ENCODE data around the gene COL10A1.
A peak's percentile ranks its signal among the peaks of the same experiment; 100 is the strongest.

Gene COL10A1

GRCh38 chr6:116154887-116155286 lies 29.0 kb upstream of the COL10A1 start:
- peaks cover 3% of the 10 kb centered on the region for H3K36me3 Mint-ChIP-seq (ENCODE audit: insufficient read depth)
- no peak for DNase-seq (ENCODE audit: low spot score in 2 of 2)
- no peaks in the 10 kb centered on the region for H3K27me3 Mint-ChIP-seq
- H3K4me3 Mint-ChIP-seq = no peak overlapping the region
- H3K4me1 Mint-ChIP-seq = peaks cover 9% of the 10 kb centered on the region
- H3K9me3 Mint-ChIP-seq = no peaks in the 10 kb centered on the region
- H3K27ac Mint-ChIP-seq (ENCODE audit: low read depth) = no peak overlapping the region
- ATAC-seq (replicated peaks; ENCODE audit: extremely low read depth, poor library complexity, severe bottlenecking) = no peak

GRCh38 chr6:116152620-116153019 lies 26.7 kb upstream of the COL10A1 start:
- H3K4me1 Mint-ChIP-seq = peaks cover 5% of the 10 kb centered on the region
- no peaks in the 10 kb centered on the region for H3K9me3 Mint-ChIP-seq
- no peak overlapping the region for H3K27ac Mint-ChIP-seq (ENCODE audit: low read depth)
- DNase-seq (ENCODE audit: low spot score in 2 of 2) (no peak), ATAC-seq (replicated peaks; ENCODE audit: extremely low read depth, poor library complexity, severe bottlenecking) (no peak)
- H3K4me3 Mint-ChIP-seq = no peak overlapping the region
- H3K27me3 Mint-ChIP-seq = no peaks in the 10 kb centered on the region
- peaks cover 3% of the 10 kb centered on the region for H3K36me3 Mint-ChIP-seq (ENCODE audit: insufficient read depth)

GRCh38 chr6:116145803-116146675 lies 20.1 kb upstream of the COL10A1 start:
- no peak for DNase-seq (ENCODE audit: low spot score in 2 of 2)
- H3K9me3 Mint-ChIP-seq = no peaks in the 10 kb centered on the region
- no peak for ATAC-seq (replicated peaks; ENCODE audit: extremely low read depth, poor library complexity, severe bottlenecking)
- H3K4me3 Mint-ChIP-seq = no peak overlapping the region
- no peak overlapping the region for H3K27ac Mint-ChIP-seq (ENCODE audit: low read depth)
- no peaks in the 10 kb centered on the region for H3K4me1 Mint-ChIP-seq
- no peaks in the 10 kb centered on the region for H3K27me3 Mint-ChIP-seq
- H3K36me3 Mint-ChIP-seq (ENCODE audit: insufficient read depth) = peaks cover 1% of the 10 kb centered on the region

- no peaks in the 10 kb centered on the region for H3K4me1 Mint-ChIP-seq
- peaks cover 3% of the 10 kb centered on the region for H3K36me3 Mint-ChIP-seq (ENCODE audit: insufficient read depth)
- H3K27ac Mint-ChIP-seq (ENCODE audit: low read depth) = no peak overlapping the region
- no peak overlapping the region for H3K4me3 Mint-ChIP-seq
- ATAC-seq (replicated peaks; ENCODE audit: extremely low read depth, poor library complexity, severe bottlenecking) (no peak), DNase-seq (ENCODE audit: low spot score in 2 of 2) (no peak)
- H3K9me3 Mint-ChIP-seq = no peaks in the 10 kb centered on the region
- H3K27me3 Mint-ChIP-seq = no peaks in the 10 kb centered on the region
These were observed 18.7 kb upstream of the COL10A1 start for GRCh38 chr6:116144605-116145004.

- no peak for ATAC-seq (replicated peaks; ENCODE audit: extremely low read depth, poor library complexity, severe bottlenecking)
- H3K4me1 Mint-ChIP-seq = peaks cover 17% of the 10 kb centered on the region
These were observed 14.0 kb upstream of the COL10A1 start for GRCh38 chr6:116139917-116140316.

GRCh38 chr6:116136933-116137340 lies 11.0 kb upstream of the COL10A1 start:
- H3K36me3 Mint-ChIP-seq (ENCODE audit: insufficient read depth) = peaks cover 9% of the 10 kb centered on the region
- ATAC-seq (replicated peaks; ENCODE audit: extremely low read depth, poor library complexity, severe bottlenecking) = peak; percentile 91
- H3K27ac Mint-ChIP-seq (ENCODE audit: low read depth) = peak overlapping the region; percentile 64
- H3K9me3 Mint-ChIP-seq = no peaks in the 10 kb centered on the region
- no peaks in the 10 kb centered on the region for H3K27me3 Mint-ChIP-seq
- H3K4me3 Mint-ChIP-seq = peak overlapping the region; percentile 41
- H3K4me1 Mint-ChIP-seq = peaks cover 26% of the 10 kb centered on the region
- peak in 1 of 2 donors; percentile 42 for DNase-seq (ENCODE audit: low spot score in 2 of 2)

More at GRCh38 chr6:116139917-116140316, 14.0 kb upstream of the COL10A1 start:
- no peaks in the 10 kb centered on the region for H3K9me3 Mint-ChIP-seq
- H3K36me3 Mint-ChIP-seq (ENCODE audit: insufficient read depth) = peaks cover 9% of the 10 kb centered on the region
- no peak overlapping the region for H3K27ac Mint-ChIP-seq (ENCODE audit: low read depth)
- H3K4me3 Mint-ChIP-seq = no peak overlapping the region
- no peak for DNase-seq (ENCODE audit: low spot score in 2 of 2)
- no peaks in the 10 kb centered on the region for H3K27me3 Mint-ChIP-seq

GRCh38 chr6:116136373-116136772 lies 10.4 kb upstream of the COL10A1 start:
- no peaks in the 10 kb centered on the region for H3K27me3 Mint-ChIP-seq
- H3K4me1 Mint-ChIP-seq = peaks cover 26% of the 10 kb centered on the region
- H3K36me3 Mint-ChIP-seq (ENCODE audit: insufficient read depth) = peaks cover 9% of the 10 kb centered on the region
- ATAC-seq (replicated peaks; ENCODE audit: extremely low read depth, poor library complexity, severe bottlenecking) = no peak
- H3K4me3 Mint-ChIP-seq = peak overlapping the region; percentile 41
- DNase-seq (ENCODE audit: low spot score in 2 of 2) = no peak
- H3K9me3 Mint-ChIP-seq = no peaks in the 10 kb centered on the region
- H3K27ac Mint-ChIP-seq (ENCODE audit: low read depth) = peak overlapping the region; percentile 64

GRCh38 chr6:116133453-116133852 lies 7.5 kb upstream of the COL10A1 start:
- Mint-ChIP-seq H3K9me3 (no peaks in the 10 kb centered on the region), H3K27me3 (no peaks in the 10 kb centered on the region), H3K27ac (ENCODE audit: low read depth) (no peak overlapping the region), H3K4me1 (peaks cover 26% of the 10 kb centered on the region), H3K36me3 (ENCODE audit: insufficient read depth) (peaks cover 4% of the 10 kb centered on the region), H3K4me3 (no peak overlapping the region)
- DNase-seq (ENCODE audit: low spot score in 2 of 2) (no peak), ATAC-seq (replicated peaks; ENCODE audit: extremely low read depth, poor library complexity, severe bottlenecking) (no peak)

- H3K27ac Mint-ChIP-seq (ENCODE audit: low read depth) = no peak overlapping the region
- H3K4me3 Mint-ChIP-seq = no peak overlapping the region
- H3K4me1 Mint-ChIP-seq = no peaks in the 10 kb centered on the region
- DNase-seq (ENCODE audit: low spot score in 2 of 2) (no peak), ATAC-seq (replicated peaks; ENCODE audit: extremely low read depth, poor library complexity, severe bottlenecking) (no peak)
- no peaks in the 10 kb centered on the region for H3K27me3 Mint-ChIP-seq
- H3K9me3 Mint-ChIP-seq = no peaks in the 10 kb centered on the region
- no peaks in the 10 kb centered on the region for H3K36me3 Mint-ChIP-seq (ENCODE audit: insufficient read depth)
These were observed 2.0 kb upstream of the COL10A1 start for GRCh38 chr6:116127771-116128493.

- Mint-ChIP-seq H3K27ac (ENCODE audit: low read depth) (no peak overlapping the region), H3K27me3 (no peaks in the 10 kb centered on the region), H3K36me3 (ENCODE audit: insufficient read depth) (peaks cover 2% of the 10 kb centered on the region), H3K4me1 (peaks cover 6% of the 10 kb centered on the region), H3K4me3 (no peak overlapping the region), H3K9me3 (no peaks in the 10 kb centered on the region)
- DNase-seq (ENCODE audit: low spot score in 2 of 2) = no peak
- ATAC-seq (replicated peaks; ENCODE audit: extremely low read depth, poor library complexity, severe bottlenecking) = no peak
These were observed 5.5 kb downstream of the COL10A1 start for GRCh38 chr6:116120430-116120829.

GRCh38 chr6:116118608-116119007 lies 7.3 kb downstream of the COL10A1 start:
- Mint-ChIP-seq H3K4me1 (peaks cover 6% of the 10 kb centered on the region), H3K27me3 (no peaks in the 10 kb centered on the region), H3K36me3 (ENCODE audit: insufficient read depth) (peaks cover 14% of the 10 kb centered on the region), H3K27ac (ENCODE audit: low read depth) (no peak overlapping the region), H3K4me3 (no peak overlapping the region), H3K9me3 (no peaks in the 10 kb centered on the region)
- DNase-seq (ENCODE audit: low spot score in 2 of 2) (no peak), ATAC-seq (replicated peaks; ENCODE audit: extremely low read depth, poor library complexity, severe bottlenecking) (no peak)

- Mint-ChIP-seq H3K4me1 (peaks cover 11% of the 10 kb centered on the region), H3K36me3 (ENCODE audit: insufficient read depth) (peaks cover 17% of the 10 kb centered on the region), H3K9me3 (no peaks in the 10 kb centered on the region), H3K27ac (ENCODE audit: low read depth) (no peak overlapping the region), H3K27me3 (no peaks in the 10 kb centered on the region), H3K4me3 (no peak overlapping the region)
- DNase-seq (ENCODE audit: low spot score in 2 of 2) (no peak), ATAC-seq (replicated peaks; ENCODE audit: extremely low read depth, poor library complexity, severe bottlenecking) (no peak)
These were observed 10.2 kb downstream of the COL10A1 start for GRCh38 chr6:116115781-116116180.

GRCh38 chr6:116113386-116113785 lies 12.5 kb downstream of the COL10A1 start:
- no peak overlapping the region for H3K4me3 Mint-ChIP-seq
- H3K4me1 Mint-ChIP-seq = peaks cover 11% of the 10 kb centered on the region
- H3K27me3 Mint-ChIP-seq = no peaks in the 10 kb centered on the region
- no peaks in the 10 kb centered on the region for H3K9me3 Mint-ChIP-seq
- no peak for ATAC-seq (replicated peaks; ENCODE audit: extremely low read depth, poor library complexity, severe bottlenecking)
- H3K27ac Mint-ChIP-seq (ENCODE audit: low read depth) = no peak overlapping the region
- no peak for DNase-seq (ENCODE audit: low spot score in 2 of 2)
- peaks cover 28% of the 10 kb centered on the region for H3K36me3 Mint-ChIP-seq (ENCODE audit: insufficient read depth)

Data from central memory CD8-positive, alpha-beta T cell (primary cell).